Bronchial epithelial cell (primary cell): ENCODE measurements around the gene GPC4. TPM values are rescaled to one million over a fixed set of nuclear protein-coding genes. Genes with fewer than 3 reads are reported as not detected.
"Not testable (repeated sequence)": the region's sequence is repeated elsewhere in the genome, so short reads cannot be mapped to it uniquely, and the experiment has no call there.

Source experiments
- DNase-seq: peaks from one replicate; pipeline ENCODE4 v3.0.0-alpha.2; 2010; ENCODE audit warnings: low read depth
- FAIRE-seq: peaks from 2 replicates; lab custom pipeline; 2011; peaks lifted over from hg19 to GRCh38; lab: Jason Lieb, UNC
- H3K27me3 ChIP-seq: 2 replicates; pipeline ENCODE4 v1.5.1; 2011; ENCODE audit warnings: low read length; ENCODE audit not compliant: control insufficient read depth, insufficient read depth
- H3K36me3 ChIP-seq: 2 replicates; pipeline ENCODE4 v1.5.1; 2011; ENCODE audit warnings: low read length; ENCODE audit not compliant: control insufficient read depth, insufficient read depth
- H3K4me3 ChIP-seq: 2 replicates; pipeline ENCODE4 v1.5.1; 2011; ENCODE audit warnings: mild to moderate bottlenecking, low read depth, low read length, control low read depth
- CTCF ChIP-seq: IDR thresholded peaks from 2 replicates; pipeline ENCODE4 v1.5.1; 2011; ENCODE audit warnings: mild to moderate bottlenecking, moderate library complexity, low read length, control low read depth, inconsistent platforms; ENCODE audit not compliant: insufficient read depth, severe bottlenecking
- total RNA-seq: library from RNA; depleted of rRNA; stranded (reverse); fragments of >200 nt; gene quantifications from 2 replicates; pipeline ENCODE4 v1.2.1, GENCODE V29; 2014

GPC4 gene
- total RNA-seq, 1 donor from 2014 or later = 0.26 TPM

- no peak for FAIRE-seq
These were observed 84.3 kb downstream of the GPC4 start for GRCh38 chrX:133330956-133331355.

GRCh38 chrX:133325422-133325821, 89.9 kb downstream of the GPC4 start:
- no peaks in the 10 kb centered on the region for H3K36me3 ChIP-seq
- no peaks in the 10 kb centered on the region for H3K27me3 ChIP-seq
- FAIRE-seq (no peak), DNase-seq (no peak)
- TF ChIP-seq CTCF = no peak
- H3K4me3 ChIP-seq = no peak overlapping the region

More at GRCh38 chrX:133330956-133331355, 84.3 kb downstream of the GPC4 start:
- TF ChIP-seq CTCF = no peak
- H3K4me3 ChIP-seq = no peak overlapping the region
- no peak for DNase-seq
- H3K36me3 ChIP-seq = no peaks in the 10 kb centered on the region
- H3K27me3 ChIP-seq = no peaks in the 10 kb centered on the region

GRCh38 chrX:133323431-133323830, 91.9 kb downstream of the GPC4 start:
- no peak for FAIRE-seq
- TF ChIP-seq CTCF = no peak

GRCh38 chrX:133322269-133322668, 93.0 kb downstream of the GPC4 start:
- not testable (repeated sequence) for FAIRE-seq, H3K27me3 ChIP-seq, H3K4me3 ChIP-seq, DNase-seq, H3K36me3 ChIP-seq

More at GRCh38 chrX:133323431-133323830, 91.9 kb downstream of the GPC4 start:
- Histone ChIP-seq H3K36me3 (no peaks in the 10 kb centered on the region), H3K27me3 (no peaks in the 10 kb centered on the region), H3K4me3 (no peak overlapping the region)
- DNase-seq = peak; percentile 25

- H3K4me3 ChIP-seq = no peak overlapping the region
- FAIRE-seq (peak; percentile 55), DNase-seq (no peak)
- no peaks in the 10 kb centered on the region for H3K27me3 ChIP-seq
- no peak for TF ChIP-seq CTCF
- H3K36me3 ChIP-seq = no peaks in the 10 kb centered on the region
These were observed 93.8 kb downstream of the GPC4 start for GRCh38 chrX:133321451-133321850.

- Histone ChIP-seq H3K4me3 (no peak overlapping the region), H3K27me3 (no peaks in the 10 kb centered on the region), H3K36me3 (no peaks in the 10 kb centered on the region)
- no peak for DNase-seq
- FAIRE-seq = no peak
- TF ChIP-seq CTCF = no peak
These were observed 101.0 kb downstream of the GPC4 start for GRCh38 chrX:133314281-133314680.
